H1 (cell line): ENCODE results near the gene CACNA1C.

Experiments
- ATF3 ChIP-seq: IDR thresholded peaks from 2 replicates; pipeline ENCODE4 v1.6.1; 2011; ENCODE audit warnings: low read depth, mild to moderate bottlenecking, low read length; ENCODE audit not compliant: insufficient read depth
- CTCF ChIP-seq, 3 experiments: IDR thresholded peaks; 1 replicate in 2 of 3; 2 replicates in 1 of 3; pipeline versions ENCODE4 v1.5.1 to v1.6.1; 2011; ENCODE audit warnings: low read length in 3 of 3, mild to moderate bottlenecking in 3 of 3, inconsistent platforms in 2 of 3, low read depth in 1 of 3, moderate library complexity in 1 of 3; ENCODE audit not compliant: insufficient read depth in 1 of 3; ENCODE audit errors: control extremely low read depth in 1 of 3
- EP300 ChIP-seq, 2 experiments: IDR thresholded peaks; 1 replicate in 1 of 2; 2 replicates in 1 of 2; pipeline ENCODE4 v1.6.1; 2011 to 2012; ENCODE audit warnings: low read depth in 2 of 2, low read length in 2 of 2, mild to moderate bottlenecking in 2 of 2, borderline replicate concordance in 1 of 2, inconsistent platforms in 1 of 2, moderate library complexity in 1 of 2
- EZH2 ChIP-seq: fragments of 200-600 bp; sonication (generic); IDR thresholded peaks from 2 replicates; pipeline ENCODE4 v1.7.1; 2012; ENCODE audit warnings: low read depth, mild to moderate bottlenecking, moderate library complexity, low read length, inconsistent platforms; ENCODE audit not compliant: severe bottlenecking
- JUND ChIP-seq: IDR thresholded peaks from 2 replicates; pipeline ENCODE4 v1.6.1; 2011; ENCODE audit warnings: mild to moderate bottlenecking, improper control_type of control experiment, low read length
- KDM1A ChIP-seq: fragments of 200-600, 300-600 bp; sonication (generic); IDR thresholded peaks from 2 replicates; pipeline ENCODE4 v1.7.1; 2016; ENCODE audit warnings: mild to moderate bottlenecking, low read length, borderline replicate concordance
- POLR2A ChIP-seq, 2 experiments: IDR thresholded peaks; 1 replicate in 1 of 2; 2 replicates in 1 of 2; pipeline ENCODE4 v1.6.1; 2011; ENCODE audit warnings: low read depth in 2 of 2, low read length in 2 of 2, mild to moderate bottlenecking in 2 of 2; ENCODE audit errors: control extremely low read depth in 1 of 2
- USF2 ChIP-seq: IDR thresholded peaks from 2 replicates; pipeline ENCODE4 v1.6.1; 2011; ENCODE audit warnings: low read length, improper control_type of control experiment
- ZNF274 ChIP-seq: IDR thresholded peaks from 2 replicates; pipeline ENCODE4 v1.7.0; 2012; ENCODE audit warnings: low read length, borderline replicate concordance; ENCODE audit errors: extremely low read depth

GRCh38 chr12:2027351-2027750 lies 25.4 kb upstream of the CACNA1C start:
- TF ChIP-seq EP300 (IDR thresholded peaks at IDR 0.05; ENCODE audit: borderline replicate concordance in 1 of 2, low read depth in 2 of 2, low read length in 2 of 2) (no peak), KDM1A (no peak), ATF3 (no peak), POLR2A (IDR thresholded peaks at IDR 0.05; ENCODE audit: control extremely low read depth in 1 of 2, low read depth in 2 of 2, low read length in 2 of 2) (no peak), CTCF (IDR thresholded peaks at IDR 0.05; ENCODE audit: control extremely low read depth in 1 of 3, insufficient read depth in 1 of 3, low read depth in 1 of 3, low read length in 3 of 3) (no peak), JUND (no peak), EZH2 (no peak), USF2 (no peak), ZNF274 (no peak)
